ENCODE data around the gene HPCAL1. TPM values are rescaled to one million over a fixed set of nuclear protein-coding genes. Genes with fewer than 3 reads are reported as not detected.

HPCAL1 gene
- total RNA-seq, 1 donor from 2014 or later = 15.9 TPM

- no peak overlapping the region for H3K27ac Mint-ChIP-seq
- ATAC-seq (ENCODE audit: low read depth) (no peak), DNase-seq (no peak)
- TF ChIP-seq CTCF (IDR thresholded peaks at IDR 0.05) = no peak
- intact Hi-C loops (cut with micrococcal nuclease) = loop anchor here (5.0 kb wide), 1 partner anchor 394 kb away; no protein-coding TSS in a partner anchor
- no peaks in the 10 kb centered on the region for H3K9me3 Mint-ChIP-seq
- no peaks in the 10 kb centered on the region for H3K36me3 Mint-ChIP-seq (ENCODE audit: low read depth)
- ChIA-PET POLR2A (no interaction called here), CTCF (interaction anchor here (1.6 kb wide), 1 partner anchor 161 kb away, joined by 5 read pairs; no protein-coding TSS in a partner anchor)
- no peak overlapping the region for H3K4me3 Mint-ChIP-seq
- H3K27me3 Mint-ChIP-seq = peaks cover 2% of the 10 kb centered on the region
- H3K4me1 Mint-ChIP-seq = peaks cover 6% of the 10 kb centered on the region
Observed at GRCh38 chr2:10273215-10274175, 29.2 kb upstream of the HPCAL1 start.

- no peak for DNase-seq
- Mint-ChIP-seq H3K27ac (no peak overlapping the region), H3K4me3 (no peak overlapping the region), H3K36me3 (ENCODE audit: low read depth) (no peaks in the 10 kb centered on the region), H3K27me3 (peaks cover 2% of the 10 kb centered on the region), H3K9me3 (no peaks in the 10 kb centered on the region), H3K4me1 (peaks cover 6% of the 10 kb centered on the region)
- ChIA-PET CTCF (interaction anchor here (1.6 kb wide), 1 partner anchor 161 kb away, joined by 5 read pairs; no protein-coding TSS in a partner anchor), POLR2A (no interaction called here)
- no peak for ATAC-seq (ENCODE audit: low read depth)
- no peak for TF ChIP-seq CTCF (IDR thresholded peaks at IDR 0.05)
- intact Hi-C loops (cut with micrococcal nuclease) = loop anchor here (5.0 kb wide), 1 partner anchor 393 kb away; no protein-coding TSS in a partner anchor
Observed at GRCh38 chr2:10274376-10274775, 28.3 kb upstream of the HPCAL1 start.

GRCh38 chr2:10274983-10275802 lies 27.5 kb upstream of the HPCAL1 start:
- Mint-ChIP-seq H3K36me3 (ENCODE audit: low read depth) (no peaks in the 10 kb centered on the region), H3K27ac (no peak overlapping the region), H3K9me3 (no peaks in the 10 kb centered on the region), H3K4me3 (no peak overlapping the region), H3K27me3 (peaks cover 3% of the 10 kb centered on the region), H3K4me1 (peaks cover 6% of the 10 kb centered on the region)
- TF ChIP-seq CTCF (IDR thresholded peaks at IDR 0.05) = no peak
- ChIA-PET POLR2A (interaction anchor here (0.5 kb wide), 1 partner anchor 135 kb away, joined by 8 read pairs; no protein-coding TSS in a partner anchor), CTCF (no interaction called here)
- intact Hi-C loops (cut with micrococcal nuclease) = loop anchor here (5.0 kb wide), 1 partner anchor 392 kb away; no protein-coding TSS in a partner anchor
- ATAC-seq (ENCODE audit: low read depth) (no peak), DNase-seq (no peak)

- no peak for TF ChIP-seq CTCF (IDR thresholded peaks at IDR 0.05)
- POLR2A ChIA-PET = no interaction called here
- Mint-ChIP-seq H3K27me3 (peaks cover 3% of the 10 kb centered on the region), H3K27ac (no peak overlapping the region), H3K9me3 (no peaks in the 10 kb centered on the region), H3K4me1 (no peaks in the 10 kb centered on the region), H3K36me3 (ENCODE audit: low read depth) (no peaks in the 10 kb centered on the region), H3K4me3 (no peak overlapping the region)
- ATAC-seq (ENCODE audit: low read depth) (no peak), DNase-seq (no peak)
- intact Hi-C loops (cut with micrococcal nuclease) = no loop called here
- CTCF ChIA-PET = no interaction called here
Observed at GRCh38 chr2:10276481-10277292, 26.0 kb upstream of the HPCAL1 start.

All from activated B cell treated with CpG ODN at 0.5 μM for 24 hours (primary cell).